ENCODE measurements around the gene PAIP2B.

GRCh38 chr2:71191570-71191943 is 35.3 kb downstream of the PAIP2B start:
- no peak for TF ChIP-seq CEBPB (IDR thresholded peaks at IDR 0.05)
- no peak for TF ChIP-seq TAF1 (IDR thresholded peaks at IDR 0.05; ENCODE audit: low read depth)
- TF ChIP-seq RAD21 (IDR thresholded peaks at IDR 0.05; ENCODE audit: low read depth), result no peak
- no peak for TF ChIP-seq USF1 (IDR thresholded peaks at IDR 0.05)
- no peak for TF ChIP-seq NFIC (IDR thresholded peaks at IDR 0.05)
- no peak for TF ChIP-seq EGR1 (IDR thresholded peaks at IDR 0.05)
- TF ChIP-seq TCF12 (IDR thresholded peaks at IDR 0.05; ENCODE audit: low read depth), result no peak

Measured in Ishikawa (cell line).